OCI-LY7 (cell line): ENCODE results near the gene BSCL2. TPM values are rescaled to one million over a fixed set of nuclear protein-coding genes. Genes with fewer than 3 reads are reported as not detected.

ENCODE experiments used
- BruUV-seq: library from RNA; stranded (reverse); fragments of 400-500 nt; replicated peaks from 2 replicates; lab custom pipeline; 2021; lab: Mats Ljungman, UMichigan
- CTCF ChIA-PET: fragments of 300-600 bp; sonication (Branson Sonifier 250); formaldehyde crosslinking; loops from one replicate; lab custom pipeline; 2022; ENCODE audit warnings: antibody characterized with exemption; ENCODE audit not compliant: unreplicated experiment; lab: Charles Lee
- POLR2A ChIA-PET: fragments of 300-600 bp; sonication (Branson Sonifier 250); formaldehyde crosslinking; loops from one replicate; lab custom pipeline; 2022; ENCODE audit warnings: antibody characterized with exemption; lab: Charles Lee
- DNase-seq: peaks from one replicate; pipeline ENCODE4 v3.0.0-alpha.2; 2015; ENCODE audit warnings: low spot score
- H2AFZ ChIP-seq: fragments of 200-600 bp; sonication (generic), shearing (Covaris generic); 2 replicates; pipeline ENCODE4 v1.6.1; 2014; ENCODE audit warnings: mild to moderate bottlenecking, antibody characterized with exemption, low read length, moderate library complexity
- H3K27ac ChIP-seq: fragments of 200-600 bp; sonication (generic); 2 replicates; pipeline ENCODE4 v1.5.1; 2014; ENCODE audit warnings: mixed run types, low read depth, mild to moderate bottlenecking, moderate library complexity, low read length, inconsistent platforms; ENCODE audit not compliant: poor library complexity, severe bottlenecking
- H3K36me3 ChIP-seq: fragments of 200-600 bp; sonication (generic); 2 replicates; pipeline ENCODE4 v1.6.1; 2014; ENCODE audit warnings: mild to moderate bottlenecking, antibody characterized with exemption, low read length, moderate library complexity, mixed read lengths; ENCODE audit not compliant: insufficient read depth
- H3K4me1 ChIP-seq: fragments of 200-600 bp; sonication (generic); 2 replicates; pipeline ENCODE4 v1.5.1; 2014; ENCODE audit warnings: mild to moderate bottlenecking, low read length; ENCODE audit not compliant: insufficient read depth, poor library complexity, severe bottlenecking
- H3K4me2 ChIP-seq: fragments of 200-600 bp; sonication (generic); 2 replicates; pipeline ENCODE4 v1.6.1; 2014; ENCODE audit warnings: mild to moderate bottlenecking, low read length
- H3K4me3 ChIP-seq: fragments of 200-600 bp; sonication (generic); 2 replicates; pipeline ENCODE4 v1.5.1; 2014; ENCODE audit warnings: mild to moderate bottlenecking, low read depth, low read length; ENCODE audit not compliant: poor library complexity, severe bottlenecking
- H3K79me2 ChIP-seq: fragments of 200-600 bp; sonication (generic); 2 replicates; pipeline ENCODE4 v1.6.1; 2016; ENCODE audit warnings: low read depth, mild to moderate bottlenecking, low read length, moderate library complexity, mixed read lengths; ENCODE audit not compliant: insufficient read depth
- H3K9me2 ChIP-seq: fragments of 200-600 bp; sonication (generic); 2 replicates; pipeline ENCODE4 v1.6.1; 2016; ENCODE audit warnings: mild to moderate bottlenecking, low read length, mixed read lengths; ENCODE audit not compliant: insufficient read depth
- H3K9me3 ChIP-seq: fragments of 200-600 bp; sonication (generic); 2 replicates; pipeline ENCODE4 v1.6.1; 2014; ENCODE audit warnings: mild to moderate bottlenecking, mixed run types, low read length, mixed read lengths
- H4K20me1 ChIP-seq: fragments of 200-600 bp; sonication (generic); 2 replicates; pipeline ENCODE4 v1.6.1; 2014; ENCODE audit warnings: mild to moderate bottlenecking, antibody characterized with exemption, low read length, moderate library complexity, mixed read lengths; ENCODE audit not compliant: insufficient read depth
- CTCF ChIP-seq: fragments of 200-600 bp; sonication (generic); conservative IDR thresholded peaks from 2 replicates; pipeline ENCODE4 v1.5.1; 2014; ENCODE audit warnings: mild to moderate bottlenecking, antibody characterized with exemption, low read length, moderate library complexity, mixed read lengths
- EZH2phosphoT487 ChIP-seq: fragments of 200-600 bp; sonication (generic); IDR thresholded peaks from 2 replicates; pipeline ENCODE4 v1.6.1; 2018; ENCODE audit warnings: low read depth, borderline replicate concordance, mild to moderate bottlenecking, mixed run types, antibody characterized with exemption, low read length, moderate library complexity, mixed read lengths
- intact Hi-C: fragments of 100-400 bp; cut with micrococcal nuclease; formaldehyde crosslinking; loops from one replicate; pipeline ENCODE4 v1.10.0; 2022; ENCODE audit not compliant: unreplicated experiment
- total RNA-seq, 2 experiments: library from RNA; depleted of rRNA in 1 of 2; stranded (reverse); fragments of >200 nt in 1 of 2; shearing (Covaris generic) in 1 of 2; gene quantifications; 2 replicates each; pipeline ENCODE4 v1.2.3, GENCODE V29; 2014 to 2022

BSCL2 gene
- total RNA-seq, 2 experiments from 2014 or later = 20.7 to 46.2 TPM

- intact Hi-C loops = loop anchor here (1.0 to 10.0 kb wide), 7 partner anchors 21 to 133 kb away; partner anchors contain the start of genes BSCL2, GNG3, LBHD1 and TAF6L
- no TSS peak for BruUV-seq
- TF ChIP-seq CTCF = 0 out of 2 replicates have a peak, but pooled peaks have one; percentile 25
- TF ChIP-seq EZH2phosphoT487 = no peak
- peaks cover 53% of the 10 kb centered on the region for H3K36me3 ChIP-seq
- H3K4me1 ChIP-seq = peaks cover 28% of the 10 kb centered on the region
- peaks cover 35% of the 10 kb centered on the region for H4K20me1 ChIP-seq
- CTCF ChIA-PET = interaction anchor here (0.6 to 1.2 kb wide), 3 partner anchors 10 to 1081 kb away, joined by 3 to 4 read pairs (median 3); no protein-coding TSS in a partner anchor
- peak within 1 kb of the TSS; percentile 80 for H3K4me2 ChIP-seq
- H2AFZ ChIP-seq = peak within 1 kb of the TSS; percentile 70; the same call in 1 of the 2 replicates
- peak within 1 kb of the TSS; percentile 97 for H3K4me3 ChIP-seq
- H3K27ac ChIP-seq = peak within 1 kb of the TSS; percentile 93
- POLR2A ChIA-PET = interaction anchor here (0.6 to 1.9 kb wide), 23 partner anchors 11 to 155 kb away, joined by 3 to 15 read pairs (median 5); partner anchors contain the start of genes B3GAT3, C11orf98, CSKMT and EEF1G
- peak; percentile 100 for DNase-seq
- no peaks in the 10 kb centered on the region for H3K9me3 ChIP-seq
- H3K9me2 ChIP-seq = no peaks in the 10 kb centered on the region
- peaks cover 88% of the 10 kb centered on the region for H3K79me2 ChIP-seq
Measured at GRCh38 chr11:62727165-62727871, 20.1 kb upstream of the BSCL2 start, which contains the start of gene HNRNPUL2. TSS of gene HNRNPUL2 (minus strand) at chr11:62727457. CDS start at chr11:62727156, 301 bp downstream.

- peak overlapping the region; percentile 93 for H3K27ac ChIP-seq
- BruUV-seq = TSS peak; percentile 60
- H2AFZ ChIP-seq = peak overlapping the region; percentile 9; the same call in 1 of the 2 replicates
- peaks cover 35% of the 10 kb centered on the region for H4K20me1 ChIP-seq
- peak overlapping the region; percentile 75 for H3K4me2 ChIP-seq
- intact Hi-C loops = loop anchor here (1.0 to 10.0 kb wide), 7 partner anchors 20 to 132 kb away; partner anchors contain the start of genes BSCL2, GNG3, LBHD1 and TAF6L
- H3K4me3 ChIP-seq = peak overlapping the region; percentile 97
- ChIA-PET CTCF (interaction anchor here (0.6 to 1.2 kb wide), 3 partner anchors 10 to 1082 kb away, joined by 3 to 4 read pairs (median 3); no protein-coding TSS in a partner anchor), POLR2A (interaction anchor here (0.8 to 1.9 kb wide), 21 partner anchors 8 to 155 kb away, joined by 3 to 15 read pairs (median 5); partner anchors contain the start of genes B3GAT3, C11orf98, CSKMT and EEF1G)
- H3K79me2 ChIP-seq = peaks cover 88% of the 10 kb centered on the region
- H3K36me3 ChIP-seq = peaks cover 58% of the 10 kb centered on the region
- TF ChIP-seq CTCF = no peak
- TF ChIP-seq EZH2phosphoT487 = no peak
- DNase-seq = no peak
- no peaks in the 10 kb centered on the region for H3K9me3 ChIP-seq
- no peaks in the 10 kb centered on the region for H3K9me2 ChIP-seq
- H3K4me1 ChIP-seq = peaks cover 28% of the 10 kb centered on the region
Measured at GRCh38 chr11:62726915-62727164, 19.6 kb upstream of the BSCL2 start.
